AG04449 (cell line): Measurements from ENCODE around the gene RECQL5.

Experiments used
- CTCF ChIA-PET: fragments of 350-600 bp; formaldehyde crosslinking; extraction: SDS; loops from one replicate; lab custom pipeline; 2021; ENCODE audit warnings: antibody characterized with exemption; lab: Yijun Ruan, JAX
- POLR2A ChIA-PET: fragments of 400-600, 350-600 bp; formaldehyde crosslinking; extraction: SDS; loops from one replicate; lab custom pipeline; 2020; ENCODE audit warnings: antibody characterized with exemption, inconsistent platforms; lab: Yijun Ruan, JAX
- DNase-seq: peaks from one replicate; pipeline ENCODE4 v3.0.0-alpha.2; 2010; ENCODE audit warnings: low read depth, low spot score
- H3K4me3 ChIP-seq: 2 replicates; pipeline ENCODE4 v1.5.1; 2011; ENCODE audit warnings: low read depth, mild to moderate bottlenecking, control low read depth, low read length
- CTCF ChIP-seq: IDR thresholded peaks from one replicate; pipeline ENCODE4 v1.5.1; 2011; ENCODE audit warnings: mild to moderate bottlenecking, moderate library complexity, low read length, control low read depth, inconsistent platforms; ENCODE audit not compliant: insufficient read depth; ENCODE audit errors: missing control alignments

RECQL5 gene

GRCh38 chr17:75630071-75630917 is 36.7 kb downstream of the RECQL5 start:
- ChIA-PET CTCF (interaction anchor here (0.8 to 28.7 kb wide), 8 partner anchors 13 to 125 kb away, joined by 3 to 1427 read pairs (median 4); partner anchors contain the start of gene GALK1), POLR2A (no interaction called here)
- no peak for TF ChIP-seq CTCF
- no peak for DNase-seq
- no peak overlapping the region for H3K4me3 ChIP-seq

- DNase-seq, result no peak
- ChIA-PET CTCF (interaction anchor here (1.1 to 28.7 kb wide), 7 partner anchors 12 to 126 kb away, joined by 3 to 1427 read pairs (median 5); partner anchors contain the start of genes GALK1, RECQL5 and SAP30BP), POLR2A (no interaction called here)
- TF ChIP-seq CTCF, result no peak
- H3K4me3 ChIP-seq, result no peak overlapping the region
Measured at GRCh38 chr17:75629157-75629556, 37.8 kb downstream of the RECQL5 start.

DNA sequence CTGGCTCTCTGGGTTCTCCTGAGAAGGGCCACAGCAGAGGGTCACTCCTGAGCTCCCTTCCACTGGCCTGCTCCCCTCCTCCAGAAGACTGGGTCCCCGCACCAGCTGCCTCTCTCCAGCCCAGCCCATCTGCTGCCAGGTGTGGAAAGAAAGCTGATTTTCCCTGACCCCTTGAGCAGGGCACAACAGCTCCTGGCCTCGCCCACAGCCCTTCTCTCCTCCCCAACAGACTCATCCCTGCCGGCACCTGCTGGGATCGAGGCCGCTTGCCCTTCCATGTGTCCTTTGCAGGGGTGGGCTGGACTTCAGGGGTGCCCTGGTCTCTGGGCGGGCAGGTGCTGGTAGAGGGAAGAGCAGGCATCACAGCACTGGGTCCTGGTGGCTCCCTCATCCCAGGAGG is 38.5 kb downstream of the RECQL5 start:
- POLR2A ChIA-PET, result no interaction called here
- CTCF ChIA-PET, result interaction anchor here (1.1 to 28.7 kb wide), 5 partner anchors 11 to 127 kb away, joined by 3 to 1427 read pairs (median 357); partner anchors contain the start of genes GALK1, RECQL5 and SAP30BP

GRCh38 chr17:75627094-75627493 is 39.9 kb downstream of the RECQL5 start:
- CTCF ChIA-PET, result interaction anchor here (1.2 to 28.7 kb wide), 5 partner anchors 7 to 128 kb away, joined by 3 to 1427 read pairs (median 357); partner anchors contain the start of genes GALK1 and SMIM5
- no peak overlapping the region for H3K4me3 ChIP-seq
- no peak for DNase-seq
- no peak for TF ChIP-seq CTCF
- POLR2A ChIA-PET, result no interaction called here

More for the DNA sequence above, 38.5 kb downstream of the RECQL5 start:
- DNase-seq, result no peak
- no peak for TF ChIP-seq CTCF
- no peak overlapping the region for H3K4me3 ChIP-seq

GRCh38 chr17:75626496-75627038 is 40.4 kb downstream of the RECQL5 start:
- no peak for DNase-seq
- no peak overlapping the region for H3K4me3 ChIP-seq
- no peak for TF ChIP-seq CTCF
- ChIA-PET POLR2A (no interaction called here), CTCF (interaction anchor here (1.2 to 28.7 kb wide), 7 partner anchors 7 to 129 kb away, joined by 3 to 1427 read pairs (median 21); partner anchors contain the start of genes GALK1 and SMIM5)

DNA sequence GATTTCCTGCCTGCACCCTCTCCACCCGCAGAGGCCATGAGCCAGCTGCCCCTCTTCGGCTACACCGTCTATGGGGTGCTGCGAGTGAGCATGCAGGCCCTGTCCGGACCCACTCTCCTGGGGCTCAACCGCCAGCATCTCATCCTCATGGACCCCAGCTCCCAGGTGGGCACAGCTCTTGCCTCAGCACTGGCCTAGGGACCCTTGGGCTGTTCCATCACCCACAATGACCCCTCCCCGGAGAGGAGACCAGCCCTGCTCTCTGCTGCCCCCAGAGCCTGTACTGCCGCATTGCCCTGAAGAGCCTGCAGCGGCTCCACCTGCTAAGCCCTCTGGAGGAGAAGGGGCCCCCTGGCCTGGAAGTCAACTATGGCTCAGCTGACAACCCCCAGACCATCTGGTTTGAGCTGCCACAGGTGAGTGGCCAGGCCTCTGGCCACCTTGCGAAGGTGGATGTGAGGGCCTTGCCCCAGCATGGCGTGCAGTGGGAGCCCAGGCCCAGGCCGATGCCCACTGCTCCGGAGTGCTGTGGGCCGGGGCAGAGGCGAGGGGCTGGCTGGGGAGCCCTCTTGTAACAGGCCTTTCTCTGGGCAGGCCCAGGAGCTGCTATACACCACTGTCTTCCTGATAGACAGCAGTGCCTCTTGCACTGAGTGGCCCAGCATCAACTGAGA is 41.0 kb downstream of the RECQL5 start:
- peak; percentile 71 for TF ChIP-seq CTCF
- no peak for DNase-seq
- no peak overlapping the region for H3K4me3 ChIP-seq
- CTCF ChIA-PET, result interaction anchor here (0.6 to 28.7 kb wide), 16 partner anchors 8 to 129 kb away, joined by 3 to 1427 read pairs (median 4); partner anchors contain the start of genes GALK1 and SMIM5
- POLR2A ChIA-PET, result no interaction called here
